CD14-positive monocyte (primary cell): ENCODE measurements around the gene OR5H15. TPM values are rescaled to one million over a fixed set of nuclear protein-coding genes. Genes with fewer than 3 reads are reported as not detected.

Source experiments
- DNase-seq, 3 donors: peaks; one replicate each; pipeline ENCODE4 v3.0.0-alpha.2; 2011 to 2022
- H2AFZ ChIP-seq: 2 replicates; pipeline ENCODE4 v1.6.0; 2012; ENCODE audit warnings: mild to moderate bottlenecking, low read depth, low read length, inconsistent platforms; ENCODE audit not compliant: insufficient read depth, poor library complexity, severe bottlenecking
- H3K27ac ChIP-seq, 2 donors: 1 replicate in 1 of 2; 2 replicates in 1 of 2; pipeline ENCODE4 v1.5.1; 2012 to 2013; ENCODE audit warnings: low read length in 2 of 2, control low read depth in 1 of 2, inconsistent platforms in 1 of 2, low read depth in 1 of 2, mild to moderate bottlenecking in 1 of 2
- H3K27me3 ChIP-seq, 2 donors: one replicate each; pipeline versions ENCODE4 v1.6.0 to v1.6.1; 2011 to 2013; ENCODE audit warnings: low read length in 2 of 2; ENCODE audit not compliant: control insufficient read depth in 2 of 2, insufficient read depth in 2 of 2
- H3K36me3 ChIP-seq, 2 donors: replicated peaks in 1 of 2; 1 replicate in 1 of 2; 2 replicates in 1 of 2; pipeline versions ENCODE4 v1.5.1 to v1.6.1; 2012 to 2013; ENCODE audit warnings: low read length in 2 of 2, control low read depth in 1 of 2, inconsistent platforms in 1 of 2, mild to moderate bottlenecking in 1 of 2; ENCODE audit not compliant: insufficient read depth in 2 of 2, control insufficient read depth in 1 of 2
- H3K4me1 ChIP-seq, 2 donors: 1 replicate in 1 of 2; 2 replicates in 1 of 2; pipeline versions ENCODE4 v1.5.1 to v1.6.1; 2012 to 2013; ENCODE audit warnings: low read length in 2 of 2, control low read depth in 1 of 2, inconsistent platforms in 1 of 2, mild to moderate bottlenecking in 1 of 2, moderate library complexity in 1 of 2; ENCODE audit not compliant: insufficient read depth in 2 of 2, control insufficient read depth in 1 of 2
- H3K4me2 ChIP-seq: replicated peaks from 2 replicates; pipeline ENCODE3; 2012; ENCODE audit warnings: low read length, moderate library complexity, mild to moderate bottlenecking; ENCODE audit not compliant: poor library complexity, severe bottlenecking; ENCODE audit errors: extremely low read depth
- H3K4me3 ChIP-seq, 3 experiments: fragments of 200-600 bp in 1 of 3; sonication (generic) in 1 of 3; replicated peaks in 1 of 3; 1 replicate in 2 of 3; 2 replicates in 1 of 3; pipeline ENCODE4 v1.5.1; 2011 to 2013; ENCODE audit warnings: low read length in 3 of 3, mild to moderate bottlenecking in 3 of 3, control low read depth in 2 of 3, low read depth in 2 of 3, inconsistent platforms in 1 of 3, moderate library complexity in 1 of 3
- H3K79me2 ChIP-seq: 2 replicates; pipeline ENCODE4 v1.6.0; 2012; ENCODE audit warnings: mild to moderate bottlenecking, control low read depth, inconsistent platforms, low read length, moderate library complexity; ENCODE audit not compliant: insufficient read depth
- H3K9ac ChIP-seq: 2 replicates; pipeline ENCODE4 v1.6.0; 2017; ENCODE audit warnings: low read length, mild to moderate bottlenecking; ENCODE audit not compliant: insufficient read depth, poor library complexity, severe bottlenecking
- H3K9me3 ChIP-seq, 2 donors: replicated peaks in 1 of 2; 1 replicate in 1 of 2; 2 replicates in 1 of 2; pipeline versions ENCODE4 v1.5.1 to v1.6.1; 2012 to 2013; ENCODE audit warnings: low read length in 2 of 2, control low read depth in 1 of 2; ENCODE audit not compliant: control insufficient read depth in 1 of 2, insufficient read depth in 1 of 2
- H4K20me1 ChIP-seq: 2 replicates; pipeline ENCODE4 v1.6.0; 2012; ENCODE audit warnings: mild to moderate bottlenecking, low read length, control low read depth, moderate library complexity; ENCODE audit not compliant: insufficient read depth
- H3K27ac Mint-ChIP-seq, 7 donors: one replicate each; pipeline ENCODE4 v1.8.0; 2020; ENCODE audit warnings: mild to moderate bottlenecking in 7 of 7, mixed read lengths in 7 of 7, moderate library complexity in 6 of 7, inconsistent platforms in 2 of 7
- H3K27me3 Mint-ChIP-seq, 3 donors: one replicate each; pipeline ENCODE4 v1.8.0; 2021 to 2022; ENCODE audit warnings: low read depth in 3 of 3, mild to moderate bottlenecking in 3 of 3, mixed read lengths in 3 of 3, moderate library complexity in 3 of 3, inconsistent platforms in 1 of 3
- H3K36me3 Mint-ChIP-seq, 2 donors: one replicate each; pipeline ENCODE4 v1.8.0; 2020; ENCODE audit warnings: mixed read lengths in 2 of 2, inconsistent platforms in 1 of 2, mild to moderate bottlenecking in 1 of 2
- H3K4me1 Mint-ChIP-seq: one replicate; pipeline ENCODE4 v1.8.0; 2020; ENCODE audit warnings: mild to moderate bottlenecking, mixed read lengths
- H3K4me3 Mint-ChIP-seq, 2 donors: one replicate each; pipeline ENCODE4 v1.8.0; 2020; ENCODE audit warnings: mild to moderate bottlenecking in 2 of 2, mixed read lengths in 2 of 2, moderate library complexity in 1 of 2
- H3K9me3 Mint-ChIP-seq, 7 donors: one replicate each; pipeline ENCODE4 v1.8.0; 2020 to 2022; ENCODE audit warnings: mixed read lengths in 7 of 7, mild to moderate bottlenecking in 6 of 7, moderate library complexity in 6 of 7, inconsistent platforms in 2 of 7
- CTCF ChIP-seq: fragments of 200-600 bp; IDR thresholded peaks from one replicate; pipeline ENCODE4 v1.8.0; 2022; ENCODE audit warnings: antibody characterized with exemption, mild to moderate bottlenecking
- WGBS: methylation state at CpG from one replicate; pipeline ENCODE4 v1.1.5; 2013; ENCODE audit warnings: missing lambda C conversion rate; ENCODE audit not compliant: insufficient coverage; 5-methylcytosine and 5-hydroxymethylcytosine counted together
- intact Hi-C, 2 donors: fragments of 100-400 bp; cut with micrococcal nuclease; formaldehyde crosslinking; loops; one replicate each; pipeline versions ENCODE4 v1.15.0 to v1.15.1; 2023
- polyA plus RNA-seq, 3 donors: library from polyadenylated mRNA; depleted of rRNA in 1 of 3; unstranded in 2 of 3; stranded (reverse) in 1 of 3; fragments of 300-500 nt in 2 of 3; fragments of >200 nt in 1 of 3; fragmentation: Illumina TruSeq in 2 of 3; gene quantifications; 1 replicate in 2 of 3; 2 replicates in 1 of 3; pipeline ENCODE4 v1.2.3, GENCODE V29; 2012 to 2021

Gene OR5H15
- polyA plus RNA-seq, 3 donors, result not detected

GRCh38 chr3:98213276-98213675, 46.8 kb downstream of the OR5H15 start:
- intact Hi-C loops, result no loop called here
- H3K27me3 Mint-ChIP-seq, result no peaks in the 10 kb centered on the region
- WGBS, result 93% methylated on average over 5 of the region's 7 CpGs

DNA sequence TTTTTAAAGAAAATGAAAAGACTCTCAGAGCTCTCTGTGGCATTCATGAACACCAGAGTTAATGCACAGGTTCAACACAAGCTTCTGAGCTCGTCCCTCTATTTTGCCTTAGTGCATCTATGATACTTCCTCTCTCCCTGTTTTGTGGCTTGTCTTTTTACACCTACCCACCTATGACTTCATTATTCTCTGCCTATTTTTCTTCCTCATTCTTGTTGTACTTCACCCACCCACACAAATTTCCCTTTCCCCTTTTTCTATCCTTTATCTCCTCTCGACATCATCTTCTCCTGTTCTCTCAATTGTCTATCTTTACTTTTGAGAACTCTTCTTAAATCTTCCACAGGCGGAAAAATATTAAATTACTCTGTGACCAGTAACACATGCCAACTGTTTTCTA, 48.6 kb downstream of the OR5H15 start:
- H3K27me3 Mint-ChIP-seq, result no peaks in the 10 kb centered on the region
- H3K4me1 Mint-ChIP-seq, result no peaks in the 10 kb centered on the region
- 44% methylated on average over 3 of the region's 3 CpGs for WGBS
- Histone ChIP-seq H3K4me1 (no peaks in the 10 kb centered on the region), H3K9me3 (no peaks in the 10 kb centered on the region), H3K36me3 (no peaks in the 10 kb centered on the region), H4K20me1 (no peaks in the 10 kb centered on the region), H3K9ac (no peak overlapping the region), H3K4me2 (no peak overlapping the region), H3K79me2 (no peaks in the 10 kb centered on the region), H2AFZ (no peak overlapping the region), H3K4me3 (no peak overlapping the region), H3K27ac (no peak overlapping the region), H3K27me3 (no peaks in the 10 kb centered on the region)
- intact Hi-C loops, result no loop called here
- H3K4me3 Mint-ChIP-seq, result no peak overlapping the region
- peaks cover 0 to 2% (median 0%) of the 10 kb centered on the region in 7 donors for H3K9me3 Mint-ChIP-seq
- TF ChIP-seq CTCF, result no peak
- no peak for DNase-seq
- no peak overlapping the region for H3K27ac Mint-ChIP-seq
- H3K36me3 Mint-ChIP-seq, result no peaks in the 10 kb centered on the region

More at GRCh38 chr3:98213276-98213675, 46.8 kb downstream of the OR5H15 start:
- H3K4me1 Mint-ChIP-seq, result no peaks in the 10 kb centered on the region
- Histone ChIP-seq H3K4me3 (no peak overlapping the region), H3K27me3 (no peaks in the 10 kb centered on the region), H3K36me3 (no peaks in the 10 kb centered on the region), H3K9me3 (no peaks in the 10 kb centered on the region), H3K9ac (no peak overlapping the region), H2AFZ (no peak overlapping the region), H4K20me1 (no peaks in the 10 kb centered on the region), H3K4me1 (no peaks in the 10 kb centered on the region), H3K27ac (no peak overlapping the region), H3K79me2 (no peaks in the 10 kb centered on the region), H3K4me2 (no peak overlapping the region)
- no peak overlapping the region for H3K4me3 Mint-ChIP-seq
- no peak overlapping the region for H3K27ac Mint-ChIP-seq
- peaks cover 0 to 2% (median 0%) of the 10 kb centered on the region in 7 donors for H3K9me3 Mint-ChIP-seq
- no peaks in the 10 kb centered on the region for H3K36me3 Mint-ChIP-seq
- no peak for TF ChIP-seq CTCF
- DNase-seq, result no peak

Other genes with a start within 250 kb of the OR5H15 start
- 10 to 100 TPM; 15.3 to 18.7 (median 18.3) TPM for gene RIOX2, start 194.3 kb upstream of the OR5H15 start, polyA plus RNA-seq
- gene GABRR3, start 131.4 kb upstream of the OR5H15 start, polyA plus RNA-seq, result not detected
- gene OR5AC2, start 79.5 kb upstream of the OR5H15 start, polyA plus RNA-seq, result not detected
- not detected for gene OR5H1, start 36.0 kb upstream of the OR5H15 start, polyA plus RNA-seq
- not detected for gene OR5H14, start 19.2 kb upstream of the OR5H15 start, polyA plus RNA-seq
- gene OR5H6, start 97.5 kb downstream of the OR5H15 start, polyA plus RNA-seq, result not detected
- gene OR5H2, start 115.8 kb downstream of the OR5H15 start, polyA plus RNA-seq, result not detected
- not detected for gene OR5K4, start 187.2 kb downstream of the OR5H15 start, polyA plus RNA-seq
- not detected for gene OR5K3, start 224.0 kb downstream of the OR5H15 start, polyA plus RNA-seq